B cell (primary cell): Measurements from ENCODE around the gene SRSF1. TPM values are rescaled to one million over a fixed set of nuclear protein-coding genes. Genes with fewer than 3 reads are reported as not detected.

Experiments used
- ATAC-seq: fragments of 200-7000 bp; cut with Tn5 transposase; one replicate; pipeline ENCODE4 v1.10.0; 2021; ENCODE audit warnings: low read depth, mild to moderate bottlenecking, moderate number of reproducible peaks, moderate library complexity
- CTCF ChIA-PET: fragments of 350-600 bp; sonication (Branson Sonifier 250); formaldehyde crosslinking; loops from one replicate; lab custom pipeline; 2021; ENCODE audit warnings: antibody characterized with exemption, inconsistent platforms; lab: Charles Lee
- POLR2A ChIA-PET: fragments of 350-600 bp; sonication (Branson Sonifier 250); formaldehyde crosslinking; loops from one replicate; lab custom pipeline; 2021; ENCODE audit warnings: antibody characterized with exemption; lab: Charles Lee
- DNase-seq: peaks from one replicate; pipeline ENCODE4 v3.0.0; 2013
- H2AFZ ChIP-seq: 2 replicates; pipeline ENCODE4 v1.6.1; 2012; ENCODE audit warnings: mild to moderate bottlenecking, low read depth, low read length; ENCODE audit not compliant: insufficient read depth, poor library complexity, severe bottlenecking
- H3K27ac ChIP-seq, 2 donors: 1 replicate in 1 of 2; 2 replicates in 1 of 2; pipeline ENCODE4 v1.5.1; 2012 to 2013; ENCODE audit warnings: low read length in 2 of 2, mild to moderate bottlenecking in 2 of 2, moderate library complexity in 1 of 2
- H3K27me3 ChIP-seq, 4 experiments: fragments of 200-600 bp in 1 of 4; sonication (generic) in 1 of 4; replicated peaks in 1 of 4; 1 replicate in 2 of 4; 2 replicates in 2 of 4; pipeline versions ENCODE4 v1.6.1 to v1.7.0; 2013 to 2016; ENCODE audit warnings: low read length in 3 of 4, mild to moderate bottlenecking in 2 of 4, mixed read lengths in 1 of 4, moderate library complexity in 1 of 4; ENCODE audit not compliant: insufficient read depth in 4 of 4, control insufficient read depth in 3 of 4; ENCODE audit errors: control extremely low read depth in 1 of 4
- H3K36me3 ChIP-seq, 2 experiments: replicated peaks in 1 of 2; 1 replicate in 1 of 2; 2 replicates in 1 of 2; pipeline versions ENCODE4 v1.6.1 to v1.7.1; 2013; ENCODE audit warnings: low read length in 1 of 2; ENCODE audit not compliant: insufficient read depth in 2 of 2, control insufficient read depth in 1 of 2; ENCODE audit errors: control extremely low read depth in 1 of 2, extremely low read depth in 1 of 2
- H3K4me1 ChIP-seq, 2 donors: fragments of 200-600 bp in 1 of 2; sonication (generic) in 1 of 2; 1 replicate in 1 of 2; 2 replicates in 1 of 2; pipeline versions ENCODE4 v1.5.1 to v1.6.1; 2013 to 2017; ENCODE audit warnings: low read length in 2 of 2; ENCODE audit not compliant: control insufficient read depth in 2 of 2, insufficient read depth in 2 of 2
- H3K4me2 ChIP-seq: replicated peaks from 2 replicates; pipeline ENCODE3; 2012; ENCODE audit warnings: mild to moderate bottlenecking, low read depth, low read length; ENCODE audit not compliant: poor library complexity, severe bottlenecking
- H3K4me3 ChIP-seq, 5 experiments: fragments of 200-600 bp in 1 of 5; sonication (generic) in 1 of 5; 1 replicate in 3 of 5; 2 replicates in 2 of 5; pipeline versions ENCODE4 v1.5.1 to v1.7.0; 2011 to 2016; ENCODE audit warnings: low read length in 4 of 5, mild to moderate bottlenecking in 4 of 5, low read depth in 2 of 5, control low read depth in 1 of 5, moderate library complexity in 1 of 5; ENCODE audit not compliant: insufficient read depth in 1 of 5; ENCODE audit errors: control extremely low read depth in 1 of 5, extremely low read depth in 1 of 5
- H3K79me2 ChIP-seq: fragments of 200-600 bp; sonication (generic); one replicate; pipeline ENCODE4 v1.6.0; 2016; ENCODE audit warnings: low read length; ENCODE audit not compliant: control insufficient read depth, insufficient read depth
- H3K9ac ChIP-seq: fragments of 200-600 bp; sonication (generic); 2 replicates; pipeline ENCODE4 v1.6.1; 2017; ENCODE audit warnings: mild to moderate bottlenecking, low read length, moderate library complexity
- H3K9me3 ChIP-seq, 3 donors: one replicate each; pipeline versions ENCODE4 v1.6.1 to v1.7.1; 2013; ENCODE audit warnings: low read length in 2 of 3; ENCODE audit not compliant: control insufficient read depth in 2 of 3, insufficient read depth in 1 of 3; ENCODE audit errors: control extremely low read depth in 1 of 3
- H4K20me1 ChIP-seq: 2 replicates; pipeline ENCODE4 v1.6.0; 2012; ENCODE audit warnings: mild to moderate bottlenecking, low read length; ENCODE audit not compliant: insufficient read depth, control insufficient read depth, poor library complexity, severe bottlenecking
- H3K27ac Mint-ChIP-seq: one replicate; pipeline ENCODE4 v1.8.0; 2021; ENCODE audit warnings: mixed read lengths
- H3K27me3 Mint-ChIP-seq: one replicate; pipeline ENCODE4 v1.8.0; 2021; ENCODE audit warnings: mixed read lengths
- H3K4me1 Mint-ChIP-seq: one replicate; pipeline ENCODE4 v1.8.0; 2021; ENCODE audit warnings: mixed read lengths
- H3K4me3 Mint-ChIP-seq: one replicate; pipeline ENCODE4 v1.8.0; 2021; ENCODE audit warnings: mixed read lengths
- H3K9me3 Mint-ChIP-seq: one replicate; pipeline ENCODE4 v1.8.0; 2022; ENCODE audit warnings: mixed read lengths; ENCODE audit not compliant: insufficient read depth
- CTCF ChIP-seq: fragments of 200-600 bp; IDR thresholded peaks from one replicate; pipeline ENCODE4 v1.8.0; 2022; ENCODE audit warnings: antibody characterized with exemption, mild to moderate bottlenecking
- EZH2 ChIP-seq: IDR thresholded peaks from 2 replicates; pipeline ENCODE4 v1.6.1; 2012; ENCODE audit warnings: borderline replicate concordance, low read depth, mild to moderate bottlenecking, moderate library complexity, low read length; ENCODE audit not compliant: insufficient read depth, poor library complexity, severe bottlenecking
- WGBS: methylation state at CpG from one replicate; pipeline ENCODE4 v1.1.5; 2013; ENCODE audit warnings: missing lambda C conversion rate; ENCODE audit not compliant: insufficient coverage; 5-methylcytosine and 5-hydroxymethylcytosine counted together
- intact Hi-C: fragments of 100-400 bp; cut with micrococcal nuclease; formaldehyde crosslinking; loops from one replicate; pipeline ENCODE4 v1.10.0; 2022
- polyA plus RNA-seq: library from polyadenylated mRNA; depleted of rRNA; stranded (reverse); fragments of >200 nt; gene quantifications from 2 replicates; pipeline ENCODE4 v1.2.3, GENCODE V29; 2012
- total RNA-seq, 2 donors: library from RNA; stranded (reverse); fragments of 120-200 nt in 1 of 2; gene quantifications; 1 replicate in 1 of 2; 2 replicates in 1 of 2; pipeline versions ENCODE4 v1.2.3 to v1.2.4, GENCODE V29; 2013 to 2022

SRSF1 gene
- total and polyA plus RNA-seq, 2 donors (not counting 1 experiment from before 2014, with no cell fraction given): 163 to 250 TPM

GRCh38 chr17:57999010-57999495 is 8.0 kb downstream of the SRSF1 start:
- TF ChIP-seq CTCF: no peak
- no peak for TF ChIP-seq EZH2
- Mint-ChIP-seq H3K9me3 (no peaks in the 10 kb centered on the region), H3K4me1 (peaks cover 32% of the 10 kb centered on the region), H3K27me3 (no peaks in the 10 kb centered on the region), H3K27ac (peak overlapping the region; percentile 42), H3K4me3 (no peak overlapping the region)
- Histone ChIP-seq H3K4me1 (peaks cover 8 to 14% of the 10 kb centered on the region in 2 donors), H3K79me2 (peaks cover 11% of the 10 kb centered on the region), H3K27me3 (no peaks in the 10 kb centered on the region), H3K9me3 (no peaks in the 10 kb centered on the region), H3K4me2 (no peak overlapping the region), H4K20me1 (peaks cover 52% of the 10 kb centered on the region), H2AFZ (no peak overlapping the region), H3K4me3 (no peak overlapping the region), H3K27ac (peak overlapping the region in 1 of 2 donors; percentile 35), H3K9ac (no peak overlapping the region), H3K36me3 (peaks cover 0 to 30% of the 10 kb centered on the region in 2 experiments)
- ChIA-PET POLR2A (interaction anchor here (0.6 to 3.2 kb wide), 6 partner anchors 8 to 151 kb away, joined by 3 to 17 read pairs (median 4); partner anchors contain the start of genes MRPS23 and SRSF1), CTCF (interaction anchor here (0.6 to 20.2 kb wide), 46 partner anchors 8 to 870 kb away, joined by 3 to 468 read pairs (median 5); partner anchors contain the start of genes CUEDC1, MRPS23, SRSF1 and VEZF1)
- intact Hi-C loops: loop anchor here (1.0 to 2.0 kb wide), 6 partner anchors 11 to 868 kb away; partner anchors contain the start of gene VEZF1
- DNase-seq (no peak), ATAC-seq (no peak)

GRCh38 chr17:57997085-57997809 is 9.8 kb downstream of the SRSF1 start:
- Histone ChIP-seq H3K4me2 (no peak overlapping the region), H3K27me3 (no peaks in the 10 kb centered on the region), H4K20me1 (peaks cover 39% of the 10 kb centered on the region), H3K79me2 (no peaks in the 10 kb centered on the region), H3K4me3 (no peak overlapping the region), H3K4me1 (peaks cover 20 to 25% of the 10 kb centered on the region in 2 donors), H2AFZ (no peak overlapping the region), H3K9me3 (no peaks in the 10 kb centered on the region), H3K9ac (no peak overlapping the region), H3K36me3 (peaks cover 0 to 12% of the 10 kb centered on the region in 2 experiments), H3K27ac (no peak overlapping the region)
- no peak overlapping the region for H3K4me3 Mint-ChIP-seq
- no peak for ATAC-seq
- intact Hi-C loops: no loop called here
- peaks cover 34% of the 10 kb centered on the region for H3K4me1 Mint-ChIP-seq
- CTCF ChIA-PET: interaction anchor here (0.6 to 20.2 kb wide), 19 partner anchors 9 to 163 kb away, joined by 3 to 468 read pairs (median 8); partner anchors contain the start of genes DYNLL2, MRPS23, SRSF1 and VEZF1
- POLR2A ChIA-PET: interaction anchor here (0.8 to 3.2 kb wide), 3 partner anchors 10 to 139 kb away, joined by 3 to 17 read pairs (median 3); partner anchors contain the start of gene SRSF1
- WGBS: no CpG with 5 or more reads among the region's 3 CpGs
- no peak overlapping the region for H3K27ac Mint-ChIP-seq
- TF ChIP-seq CTCF (no peak), EZH2 (no peak)
- no peaks in the 10 kb centered on the region for H3K9me3 Mint-ChIP-seq
- no peak for DNase-seq
- no peaks in the 10 kb centered on the region for H3K27me3 Mint-ChIP-seq
